ENCODE results near the gene UPF2. TPM values are rescaled to one million over a fixed set of nuclear protein-coding genes. Genes with fewer than 3 reads are reported as not detected.

Gene UPF2
- total RNA-seq, 1 experiment from 2014 or later = 30.6 TPM

DNA sequence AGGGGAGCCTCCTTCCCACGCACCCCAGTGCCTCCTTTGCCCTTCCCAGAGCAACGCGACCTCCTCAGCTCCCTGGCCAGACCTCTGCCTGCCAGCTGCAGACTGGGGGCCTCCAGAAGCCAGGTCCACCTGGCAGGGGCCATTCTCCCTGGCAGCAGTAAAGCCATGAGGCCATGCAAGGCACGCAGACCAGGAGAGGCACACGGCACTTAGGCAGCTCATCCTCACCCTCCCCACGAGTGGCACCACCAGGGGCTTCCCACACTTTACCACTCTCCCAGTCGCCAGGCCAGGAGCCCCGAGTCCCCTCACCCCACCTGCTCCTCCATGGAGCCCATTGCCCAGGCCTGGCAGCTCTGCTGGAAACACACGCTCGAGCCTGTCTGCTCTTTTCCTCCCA, 134.1 kb downstream of the UPF2 start:
- POLR2A ChIA-PET (ENCODE audit: low non-redundant PET) = no interaction called here
- CTCF ChIA-PET = no interaction called here

GRCh38 chr10:11907914-11908313, 134.7 kb downstream of the UPF2 start:
- Histone ChIP-seq H3K4me3 (ENCODE audit: low read depth, low read length, poor library complexity, severe bottlenecking) (no peak overlapping the region), H3K27me3 (replicated peaks; ENCODE audit: insufficient read depth, low read depth, low read length, poor library complexity) (no peaks in the 10 kb centered on the region), H3K9me3 (ENCODE audit: low read depth, low read length, poor library complexity, severe bottlenecking) (no peaks in the 10 kb centered on the region), H3K36me3 (ENCODE audit: insufficient read depth, low read length, poor library complexity, severe bottlenecking) (no peaks in the 10 kb centered on the region), H3K4me1 (ENCODE audit: insufficient read depth, low read length, poor library complexity, severe bottlenecking) (peaks cover 6% of the 10 kb centered on the region), H3K27ac (ENCODE audit: low read depth, low read length, poor library complexity, severe bottlenecking) (no peak overlapping the region)
- no peak for DNase-seq (ENCODE audit: low spot score)
- TF ChIP-seq, protein P1, sequence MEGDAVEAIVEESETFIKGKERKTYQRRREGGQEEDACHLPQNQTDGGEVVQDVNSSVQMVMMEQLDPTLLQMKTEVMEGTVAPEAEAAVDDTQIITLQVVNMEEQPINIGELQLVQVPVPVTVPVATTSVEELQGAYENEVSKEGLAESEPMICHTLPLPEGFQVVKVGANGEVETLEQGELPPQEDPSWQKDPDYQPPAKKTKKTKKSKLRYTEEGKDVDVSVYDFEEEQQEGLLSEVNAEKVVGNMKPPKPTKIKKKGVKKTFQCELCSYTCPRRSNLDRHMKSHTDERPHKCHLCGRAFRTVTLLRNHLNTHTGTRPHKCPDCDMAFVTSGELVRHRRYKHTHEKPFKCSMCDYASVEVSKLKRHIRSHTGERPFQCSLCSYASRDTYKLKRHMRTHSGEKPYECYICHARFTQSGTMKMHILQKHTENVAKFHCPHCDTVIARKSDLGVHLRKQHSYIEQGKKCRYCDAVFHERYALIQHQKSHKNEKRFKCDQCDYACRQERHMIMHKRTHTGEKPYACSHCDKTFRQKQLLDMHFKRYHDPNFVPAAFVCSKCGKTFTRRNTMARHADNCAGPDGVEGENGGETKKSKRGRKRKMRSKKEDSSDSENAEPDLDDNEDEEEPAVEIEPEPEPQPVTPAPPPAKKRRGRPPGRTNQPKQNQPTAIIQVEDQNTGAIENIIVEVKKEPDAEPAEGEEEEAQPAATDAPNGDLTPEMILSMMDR (conservative IDR thresholded peaks at IDR 0.05; ENCODE audit: low read depth, low read length) = no peak
- no peak for TF ChIP-seq EZH2 (IDR thresholded peaks at IDR 0.05; ENCODE audit: borderline replicate concordance, low read depth, low read length, poor library complexity, severe bottlenecking)
- no TSS peak for BruUV-seq (replicated peaks)
- POLR2A ChIA-PET (ENCODE audit: low non-redundant PET) = no interaction called here
- CTCF ChIA-PET = no interaction called here
- intact Hi-C loops (cut with micrococcal nuclease; ENCODE audit: unreplicated experiment) = no loop called here

More for the DNA sequence above, 134.1 kb downstream of the UPF2 start:
- TF ChIP-seq, protein P1 (conservative IDR thresholded peaks at IDR 0.05; ENCODE audit: low read depth, low read length) = no peak
- TF ChIP-seq EZH2 (IDR thresholded peaks at IDR 0.05; ENCODE audit: borderline replicate concordance, low read depth, low read length, poor library complexity, severe bottlenecking) = no peak
- Histone ChIP-seq H3K9me3 (ENCODE audit: low read depth, low read length, poor library complexity, severe bottlenecking) (no peaks in the 10 kb centered on the region), H3K4me1 (ENCODE audit: insufficient read depth, low read length, poor library complexity, severe bottlenecking) (peaks cover 6% of the 10 kb centered on the region), H3K36me3 (ENCODE audit: insufficient read depth, low read length, poor library complexity, severe bottlenecking) (no peaks in the 10 kb centered on the region), H3K4me3 (ENCODE audit: low read depth, low read length, poor library complexity, severe bottlenecking) (no peak overlapping the region), H3K27ac (ENCODE audit: low read depth, low read length, poor library complexity, severe bottlenecking) (no peak overlapping the region), H3K27me3 (replicated peaks; ENCODE audit: insufficient read depth, low read depth, low read length, poor library complexity) (no peaks in the 10 kb centered on the region)
- intact Hi-C loops (cut with micrococcal nuclease; ENCODE audit: unreplicated experiment) = no loop called here
- BruUV-seq (replicated peaks) = no TSS peak
- DNase-seq (ENCODE audit: low spot score) = no peak

- TF ChIP-seq, protein P1 (conservative IDR thresholded peaks at IDR 0.05; ENCODE audit: low read depth, low read length) = no peak
- TF ChIP-seq EZH2 (IDR thresholded peaks at IDR 0.05; ENCODE audit: borderline replicate concordance, low read depth, low read length, poor library complexity, severe bottlenecking) = no peak
- DNase-seq (ENCODE audit: low spot score) = peak; percentile 23
- BruUV-seq (replicated peaks) = no TSS peak
- ChIA-PET POLR2A (ENCODE audit: low non-redundant PET) (no interaction called here), CTCF (no interaction called here)
- no peaks in the 10 kb centered on the region for H3K27me3 ChIP-seq (replicated peaks; ENCODE audit: insufficient read depth, low read depth, low read length, poor library complexity)
- H3K9me3 ChIP-seq (ENCODE audit: low read depth, low read length, poor library complexity, severe bottlenecking) = no peaks in the 10 kb centered on the region
- intact Hi-C loops (cut with micrococcal nuclease; ENCODE audit: unreplicated experiment) = no loop called here
- H3K4me1 ChIP-seq (ENCODE audit: insufficient read depth, low read length, poor library complexity, severe bottlenecking) = peaks cover 6% of the 10 kb centered on the region
- no peak overlapping the region for H3K27ac ChIP-seq (ENCODE audit: low read depth, low read length, poor library complexity, severe bottlenecking)
- H3K4me3 ChIP-seq (ENCODE audit: low read depth, low read length, poor library complexity, severe bottlenecking) = no peak overlapping the region
- no peaks in the 10 kb centered on the region for H3K36me3 ChIP-seq (ENCODE audit: insufficient read depth, low read length, poor library complexity, severe bottlenecking)
Measured at GRCh38 chr10:11906714-11907113, 135.9 kb downstream of the UPF2 start.

All from A673 (cell line).